ENCODE data around the gene PHF20.

The PHF20 gene

GRCh38 chr20:35968930-35969329 is 197.1 kb downstream of the PHF20 start:
- Histone ChIP-seq H3K36me3 (ENCODE audit: control insufficient read depth, insufficient read depth, low read length) (no peaks in the 10 kb centered on the region), H3K27ac (ENCODE audit: low read depth, low read length) (no peak overlapping the region), H3K4me1 (ENCODE audit: control insufficient read depth, insufficient read depth, low read length) (no peaks in the 10 kb centered on the region), H3K4me3 (ENCODE audit: low read length) (no peak overlapping the region), H3K27me3 (ENCODE audit: control insufficient read depth, insufficient read depth, low read length) (no peaks in the 10 kb centered on the region), H3K9ac (ENCODE audit: low read length) (no peak overlapping the region)

- no peak overlapping the region for H3K27ac ChIP-seq (ENCODE audit: low read depth, low read length)
- no peak overlapping the region for H3K9ac ChIP-seq (ENCODE audit: low read length)
- no peak overlapping the region for H3K4me3 ChIP-seq (ENCODE audit: low read length)
- no peaks in the 10 kb centered on the region for H3K36me3 ChIP-seq (ENCODE audit: control insufficient read depth, insufficient read depth, low read length)
- H3K27me3 ChIP-seq (ENCODE audit: control insufficient read depth, insufficient read depth, low read length): no peaks in the 10 kb centered on the region
- H3K4me1 ChIP-seq (ENCODE audit: control insufficient read depth, insufficient read depth, low read length): no peaks in the 10 kb centered on the region
Observed at GRCh38 chr20:35971981-35972380, 200.2 kb downstream of the PHF20 start.

DNA sequence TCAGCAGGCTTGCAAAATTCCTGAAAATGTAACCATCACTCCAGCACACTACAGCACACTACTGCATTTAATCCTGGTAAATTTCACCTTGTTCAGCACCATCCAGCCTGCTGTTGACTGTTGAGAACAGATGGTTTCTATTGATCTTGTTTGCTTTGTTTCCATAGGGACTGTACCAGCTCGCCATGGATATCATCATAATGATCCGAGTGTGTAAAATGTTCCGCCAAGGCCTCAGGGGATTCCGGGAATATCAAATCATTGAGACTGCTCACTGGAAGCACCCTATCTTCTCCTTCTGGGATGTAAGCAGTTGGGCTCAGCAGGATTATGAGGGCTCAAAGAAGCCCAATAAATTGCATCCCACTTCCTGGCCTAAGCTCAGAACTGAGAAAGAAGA is 200.6 kb downstream of the PHF20 start:
- no peaks in the 10 kb centered on the region for H3K4me1 ChIP-seq (ENCODE audit: control insufficient read depth, insufficient read depth, low read length)
- no peak overlapping the region for H3K9ac ChIP-seq (ENCODE audit: low read length)
- no peaks in the 10 kb centered on the region for H3K36me3 ChIP-seq (ENCODE audit: control insufficient read depth, insufficient read depth, low read length)
- H3K27ac ChIP-seq (ENCODE audit: low read depth, low read length): no peak overlapping the region
- no peaks in the 10 kb centered on the region for H3K27me3 ChIP-seq (ENCODE audit: control insufficient read depth, insufficient read depth, low read length)
- no peak overlapping the region for H3K4me3 ChIP-seq (ENCODE audit: low read length)

DNA sequence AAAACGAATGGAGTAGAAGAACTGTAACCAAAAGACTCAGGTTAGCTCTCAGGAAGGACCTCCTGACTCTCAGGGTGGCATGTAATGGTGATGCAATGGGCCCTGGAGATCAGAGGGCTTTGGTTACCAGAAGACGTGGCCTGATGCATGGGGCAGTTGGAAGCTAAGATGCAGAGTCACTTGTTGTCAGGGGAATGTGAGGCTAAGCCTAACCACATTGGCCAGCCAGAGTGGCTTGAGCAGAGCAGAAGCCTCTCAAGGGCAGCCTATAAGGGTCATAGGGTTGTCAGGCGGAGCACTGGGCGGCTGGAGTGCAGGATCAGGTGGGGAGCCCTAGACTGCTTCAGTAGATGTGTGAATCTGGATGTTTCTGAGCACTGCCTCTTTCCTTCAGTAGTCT is 202.4 kb downstream of the PHF20 start:
- H3K4me1 ChIP-seq (ENCODE audit: control insufficient read depth, insufficient read depth, low read length): no peaks in the 10 kb centered on the region
- H3K4me3 ChIP-seq (ENCODE audit: low read length): no peak overlapping the region
- no peak overlapping the region for H3K27ac ChIP-seq (ENCODE audit: low read depth, low read length)
- H3K9ac ChIP-seq (ENCODE audit: low read length): no peak overlapping the region
- no peaks in the 10 kb centered on the region for H3K27me3 ChIP-seq (ENCODE audit: control insufficient read depth, insufficient read depth, low read length)
- H3K36me3 ChIP-seq (ENCODE audit: control insufficient read depth, insufficient read depth, low read length): no peaks in the 10 kb centered on the region

DNA sequence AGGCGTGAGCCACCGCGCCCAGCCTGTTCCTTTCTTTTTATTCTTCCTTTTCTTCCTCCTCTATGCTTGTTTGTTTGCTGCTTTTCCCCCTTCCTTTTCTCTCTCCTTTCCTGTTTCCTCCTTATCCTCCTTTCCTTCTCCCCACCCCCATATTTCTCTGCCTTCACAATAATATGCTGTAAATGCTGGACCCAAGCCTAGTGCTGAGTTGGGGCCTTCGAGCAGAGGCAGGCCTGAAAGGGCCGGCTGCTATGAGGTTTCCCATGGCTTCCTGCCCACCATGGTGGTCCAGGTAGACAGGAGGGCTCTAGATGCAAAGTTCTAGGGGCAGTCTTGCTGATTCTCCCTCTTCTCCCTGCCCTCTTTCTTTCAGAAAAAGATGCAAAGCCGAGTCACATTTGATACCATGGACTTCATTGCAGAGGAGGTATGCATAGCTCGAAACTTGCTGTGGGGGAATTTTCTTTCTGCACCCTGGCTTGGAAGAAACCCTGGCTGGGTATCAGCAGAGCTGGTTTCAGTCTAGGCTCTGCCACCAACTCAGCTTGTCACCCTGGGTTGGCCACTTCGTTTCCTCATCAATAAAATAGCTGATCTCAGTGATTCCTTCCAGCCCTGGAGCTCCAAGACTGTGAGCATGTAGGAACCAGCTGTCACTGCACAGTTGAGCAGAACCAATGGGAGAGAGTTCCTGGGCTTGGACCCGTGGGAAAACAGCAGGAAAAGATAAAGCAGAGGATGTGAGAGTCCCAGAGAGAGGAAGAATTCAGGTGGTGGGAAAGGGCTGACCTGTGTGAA is 204.0 kb downstream of the PHF20 start:
- H3K27me3 ChIP-seq (ENCODE audit: control insufficient read depth, insufficient read depth, low read length): no peaks in the 10 kb centered on the region
- no peak overlapping the region for H3K4me3 ChIP-seq (ENCODE audit: low read length)
- no peaks in the 10 kb centered on the region for H3K4me1 ChIP-seq (ENCODE audit: control insufficient read depth, insufficient read depth, low read length)
- H3K9ac ChIP-seq (ENCODE audit: low read length): no peak overlapping the region
- H3K27ac ChIP-seq (ENCODE audit: low read depth, low read length): no peak overlapping the region
- no peaks in the 10 kb centered on the region for H3K36me3 ChIP-seq (ENCODE audit: control insufficient read depth, insufficient read depth, low read length)

GRCh38 chr20:35978041-35978513 is 206.3 kb downstream of the PHF20 start:
- Histone ChIP-seq H3K27ac (ENCODE audit: low read depth, low read length) (no peak overlapping the region), H3K9ac (ENCODE audit: low read length) (no peak overlapping the region), H3K4me1 (ENCODE audit: control insufficient read depth, insufficient read depth, low read length) (no peaks in the 10 kb centered on the region)

DNA sequence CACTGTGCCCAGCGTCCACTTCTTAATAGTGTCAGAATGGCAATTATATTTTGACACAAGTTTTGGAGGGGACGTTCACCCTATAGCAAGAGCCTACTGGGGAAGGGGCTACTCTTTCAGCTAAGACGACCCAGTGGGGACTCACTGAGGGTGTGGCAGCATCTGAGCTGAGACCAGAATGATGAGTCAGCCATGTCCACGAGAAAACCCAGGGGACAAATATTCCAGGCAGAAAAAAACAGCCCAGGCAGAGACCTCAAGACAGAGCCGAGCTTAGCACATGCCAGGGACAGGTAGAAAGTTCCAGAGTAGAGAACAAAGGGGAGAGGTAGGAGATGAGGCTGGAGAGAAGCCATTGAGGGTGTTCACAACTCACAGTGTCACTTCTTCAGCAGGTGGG is 207.7 kb downstream of the PHF20 start:
- H3K9ac ChIP-seq (ENCODE audit: low read length): no peak overlapping the region
- H3K36me3 ChIP-seq (ENCODE audit: control insufficient read depth, insufficient read depth, low read length): no peaks in the 10 kb centered on the region
- H3K4me1 ChIP-seq (ENCODE audit: control insufficient read depth, insufficient read depth, low read length): no peaks in the 10 kb centered on the region
- no peaks in the 10 kb centered on the region for H3K27me3 ChIP-seq (ENCODE audit: control insufficient read depth, insufficient read depth, low read length)
- no peak overlapping the region for H3K27ac ChIP-seq (ENCODE audit: low read depth, low read length)
- H3K4me3 ChIP-seq (ENCODE audit: low read length): no peak overlapping the region

More at GRCh38 chr20:35978041-35978513, 206.3 kb downstream of the PHF20 start:
- no peak overlapping the region for H3K4me3 ChIP-seq (ENCODE audit: low read length)
- no peaks in the 10 kb centered on the region for H3K36me3 ChIP-seq (ENCODE audit: control insufficient read depth, insufficient read depth, low read length)
- H3K27me3 ChIP-seq (ENCODE audit: control insufficient read depth, insufficient read depth, low read length): no peaks in the 10 kb centered on the region

DNA sequence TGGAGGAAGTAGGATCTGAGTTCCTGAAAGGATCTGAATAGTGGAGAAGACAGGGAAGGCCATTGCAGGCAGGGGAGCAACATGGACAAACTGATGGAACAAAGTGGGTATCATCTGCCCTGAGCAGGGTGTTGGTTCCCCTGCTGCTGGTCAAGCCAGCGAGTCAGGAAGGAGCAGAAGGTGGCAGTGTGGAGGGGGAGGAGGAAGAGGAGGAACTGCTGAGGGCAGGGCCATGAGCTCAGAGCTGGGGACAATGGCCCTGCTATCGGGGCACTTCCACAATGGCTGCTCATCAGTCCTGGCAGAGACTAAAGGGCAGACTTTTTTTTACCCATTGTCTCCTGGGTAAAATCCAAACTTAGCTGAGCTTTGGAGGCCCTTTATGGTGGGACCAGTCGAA is 210.2 kb downstream of the PHF20 start:
- H3K9ac ChIP-seq (ENCODE audit: low read length): no peak overlapping the region
- no peaks in the 10 kb centered on the region for H3K4me1 ChIP-seq (ENCODE audit: control insufficient read depth, insufficient read depth, low read length)
- H3K27ac ChIP-seq (ENCODE audit: low read depth, low read length): no peak overlapping the region
- H3K4me3 ChIP-seq (ENCODE audit: low read length): no peak overlapping the region
- no peaks in the 10 kb centered on the region for H3K36me3 ChIP-seq (ENCODE audit: control insufficient read depth, insufficient read depth, low read length)
- no peaks in the 10 kb centered on the region for H3K27me3 ChIP-seq (ENCODE audit: control insufficient read depth, insufficient read depth, low read length)

DNA sequence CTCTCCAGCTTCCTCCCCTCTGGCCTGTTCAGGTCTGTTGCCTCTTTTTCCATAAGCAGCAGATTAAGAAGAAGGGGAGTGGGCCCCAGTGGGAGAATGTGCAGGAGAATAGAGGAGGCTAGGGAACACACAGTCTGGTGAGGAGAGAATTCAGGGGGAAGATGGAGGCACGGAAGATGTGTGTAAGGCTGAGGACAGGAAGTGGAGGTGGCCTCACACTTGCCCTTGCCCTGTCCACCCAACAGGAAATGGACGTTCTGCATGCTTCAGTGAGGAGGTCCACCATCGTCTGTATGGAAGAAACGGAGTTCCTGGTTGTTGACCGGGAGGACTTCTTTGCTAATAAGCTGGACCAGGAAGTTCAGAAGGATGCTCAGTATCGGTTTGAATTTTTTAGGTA is 212.6 kb downstream of the PHF20 start:
- H3K4me1 ChIP-seq (ENCODE audit: control insufficient read depth, insufficient read depth, low read length): no peaks in the 10 kb centered on the region
- H3K36me3 ChIP-seq (ENCODE audit: control insufficient read depth, insufficient read depth, low read length): no peaks in the 10 kb centered on the region
- H3K4me3 ChIP-seq (ENCODE audit: low read length): no peak overlapping the region
- no peak overlapping the region for H3K27ac ChIP-seq (ENCODE audit: low read depth, low read length)
- no peak overlapping the region for H3K9ac ChIP-seq (ENCODE audit: low read length)
- H3K27me3 ChIP-seq (ENCODE audit: control insufficient read depth, insufficient read depth, low read length): no peaks in the 10 kb centered on the region

- H3K36me3 ChIP-seq (ENCODE audit: control insufficient read depth, insufficient read depth, low read length): no peaks in the 10 kb centered on the region
- no peak overlapping the region for H3K9ac ChIP-seq (ENCODE audit: low read length)
- H3K27ac ChIP-seq (ENCODE audit: low read depth, low read length): no peak overlapping the region
- H3K27me3 ChIP-seq (ENCODE audit: control insufficient read depth, insufficient read depth, low read length): no peaks in the 10 kb centered on the region
- no peak overlapping the region for H3K4me3 ChIP-seq (ENCODE audit: low read length)
- no peaks in the 10 kb centered on the region for H3K4me1 ChIP-seq (ENCODE audit: control insufficient read depth, insufficient read depth, low read length)
Observed at GRCh38 chr20:35985806-35986205, 214.0 kb downstream of the PHF20 start.

- H3K9ac ChIP-seq (ENCODE audit: low read length): no peak overlapping the region
- H3K27me3 ChIP-seq (ENCODE audit: control insufficient read depth, insufficient read depth, low read length): no peaks in the 10 kb centered on the region
- no peaks in the 10 kb centered on the region for H3K4me1 ChIP-seq (ENCODE audit: control insufficient read depth, insufficient read depth, low read length)
- no peaks in the 10 kb centered on the region for H3K36me3 ChIP-seq (ENCODE audit: control insufficient read depth, insufficient read depth, low read length)
- H3K27ac ChIP-seq (ENCODE audit: low read depth, low read length): no peak overlapping the region
- H3K4me3 ChIP-seq (ENCODE audit: low read length): no peak overlapping the region
Observed at GRCh38 chr20:35988910-35989463, 217.2 kb downstream of the PHF20 start.

GRCh38 chr20:35991142-35991771 is 219.4 kb downstream of the PHF20 start:
- Histone ChIP-seq H3K27me3 (ENCODE audit: control insufficient read depth, insufficient read depth, low read length) (no peaks in the 10 kb centered on the region), H3K27ac (ENCODE audit: low read depth, low read length) (no peak overlapping the region), H3K36me3 (ENCODE audit: control insufficient read depth, insufficient read depth, low read length) (no peaks in the 10 kb centered on the region), H3K4me3 (ENCODE audit: low read length) (no peak overlapping the region), H3K9ac (ENCODE audit: low read length) (no peak overlapping the region), H3K4me1 (ENCODE audit: control insufficient read depth, insufficient read depth, low read length) (no peaks in the 10 kb centered on the region)

Data from rectal smooth muscle tissue (tissue), 1 donor.